Measurements from ENCODE around the gene CCDC182.

CCDC182 gene

GRCh38 chr17:57756951-57757350 is 11.9 kb upstream of the CCDC182 start:
- no peak for DNase-seq (ENCODE audit: low spot score)

- DNase-seq (ENCODE audit: low spot score) = no peak
These were observed 10.5 kb upstream of the CCDC182 start for GRCh38 chr17:57755480-57756070.

- DNase-seq (ENCODE audit: low spot score) = no peak
These were observed 7.2 kb upstream of the CCDC182 start for GRCh38 chr17:57752031-57752905.

- no peak for DNase-seq (ENCODE audit: low spot score)
These were observed 6.4 kb upstream of the CCDC182 start for GRCh38 chr17:57751348-57751971.

- no peak for DNase-seq (ENCODE audit: low spot score)
These were observed 5.8 kb upstream of the CCDC182 start for GRCh38 chr17:57750895-57751294.

GRCh38 chr17:57750109-57750871 is 5.2 kb upstream of the CCDC182 start:
- no peak for DNase-seq (ENCODE audit: low spot score)

- DNase-seq (ENCODE audit: low spot score) = no peak
These were observed 4.6 kb upstream of the CCDC182 start for GRCh38 chr17:57749701-57750100.

- DNase-seq (ENCODE audit: low spot score) = peak; percentile 59
These were observed 2.3 kb upstream of the CCDC182 start for GRCh38 chr17:57747221-57748017.

GRCh38 chr17:57746221-57746620 is 1.1 kb upstream of the CCDC182 start:
- DNase-seq (ENCODE audit: low spot score) = no peak

- DNase-seq (ENCODE audit: low spot score) = no peak
These were observed 616 bp downstream of the CCDC182 start for GRCh38 chr17:57744195-57745170.

- no peak for DNase-seq (ENCODE audit: low spot score)
These were observed 4.9 kb downstream of the CCDC182 start for GRCh38 chr17:57740235-57740528.

- no peak for DNase-seq (ENCODE audit: low spot score)
These were observed 5.5 kb downstream of the CCDC182 start for GRCh38 chr17:57739402-57740234.

- DNase-seq (ENCODE audit: low spot score) = no peak
These were observed 7.6 kb downstream of the CCDC182 start for GRCh38 chr17:57737450-57737849.

- no peak for DNase-seq (ENCODE audit: low spot score)
These were observed 9.4 kb downstream of the CCDC182 start for GRCh38 chr17:57735707-57736106.

- DNase-seq (ENCODE audit: low spot score) = no peak
These were observed 9.9 kb downstream of the CCDC182 start for GRCh38 chr17:57735230-57735629.

GRCh38 chr17:57733085-57733484 is 12.0 kb downstream of the CCDC182 start:
- DNase-seq (ENCODE audit: low spot score) = no peak

- DNase-seq (ENCODE audit: low spot score) = no peak
These were observed 13.0 kb downstream of the CCDC182 start for GRCh38 chr17:57732062-57732461.

GRCh38 chr17:57730026-57730701 is 14.9 kb downstream of the CCDC182 start:
- DNase-seq (ENCODE audit: low spot score) = no peak

- no peak for DNase-seq (ENCODE audit: low spot score)
These were observed 17.4 kb downstream of the CCDC182 start for GRCh38 chr17:57727630-57728175.

Measured in CD4-positive, alpha-beta T cell treated with Interleukin-15 for 4 hours (primary cell).